ENCODE data around the gene CHRM4. TPM values are rescaled to one million over a fixed set of nuclear protein-coding genes. Genes with fewer than 3 reads are reported as not detected.
A peak's percentile ranks its signal among the peaks of the same experiment; 100 is the strongest.

CHRM4 gene
- total RNA-seq, 4 donors from 2014 or later: 0.22 TPM; not detected in 3

- Histone ChIP-seq H3K4me3 (replicated peaks in 1 of 3) (no peak overlapping the region), H3K27ac (no peak overlapping the region), H3K4me1 (peaks cover 6 to 21% of the 10 kb centered on the region in 2 donors), H3K27me3 (no peaks in the 10 kb centered on the region), H3K9me3 (no peaks in the 10 kb centered on the region), H3K36me3 (no peaks in the 10 kb centered on the region)
- no peak for TF ChIP-seq POLR2A (IDR thresholded peaks at IDR 0.05)
- TF ChIP-seq, protein P1, sequence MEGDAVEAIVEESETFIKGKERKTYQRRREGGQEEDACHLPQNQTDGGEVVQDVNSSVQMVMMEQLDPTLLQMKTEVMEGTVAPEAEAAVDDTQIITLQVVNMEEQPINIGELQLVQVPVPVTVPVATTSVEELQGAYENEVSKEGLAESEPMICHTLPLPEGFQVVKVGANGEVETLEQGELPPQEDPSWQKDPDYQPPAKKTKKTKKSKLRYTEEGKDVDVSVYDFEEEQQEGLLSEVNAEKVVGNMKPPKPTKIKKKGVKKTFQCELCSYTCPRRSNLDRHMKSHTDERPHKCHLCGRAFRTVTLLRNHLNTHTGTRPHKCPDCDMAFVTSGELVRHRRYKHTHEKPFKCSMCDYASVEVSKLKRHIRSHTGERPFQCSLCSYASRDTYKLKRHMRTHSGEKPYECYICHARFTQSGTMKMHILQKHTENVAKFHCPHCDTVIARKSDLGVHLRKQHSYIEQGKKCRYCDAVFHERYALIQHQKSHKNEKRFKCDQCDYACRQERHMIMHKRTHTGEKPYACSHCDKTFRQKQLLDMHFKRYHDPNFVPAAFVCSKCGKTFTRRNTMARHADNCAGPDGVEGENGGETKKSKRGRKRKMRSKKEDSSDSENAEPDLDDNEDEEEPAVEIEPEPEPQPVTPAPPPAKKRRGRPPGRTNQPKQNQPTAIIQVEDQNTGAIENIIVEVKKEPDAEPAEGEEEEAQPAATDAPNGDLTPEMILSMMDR (IDR thresholded peaks at IDR 0.05): peak; percentile 14 to 66 (median 35)
- no peak for DNase-seq
- WGBS, 2 donors: 72 to 84% methylated on average over 11 to 15 of the region's 33 CpGs
- intact Hi-C loops (cut with DNase I): no loop called here
Measured at GRCh38 chr11:46352063-46352841, 39.3 kb downstream of the CHRM4 start.

- no peak for DNase-seq
- 69 to 92% methylated on average over 3 to 5 of the region's 5 CpGs for WGBS, 2 donors
- H3K27ac ChIP-seq: no peak overlapping the region
- peaks cover 6 to 21% of the 10 kb centered on the region in 2 donors for H3K4me1 ChIP-seq
- H3K4me3 ChIP-seq (replicated peaks in 1 of 3): no peak overlapping the region
- TF ChIP-seq, protein P1 (IDR thresholded peaks at IDR 0.05): no peak
- no peak for TF ChIP-seq POLR2A (IDR thresholded peaks at IDR 0.05)
- intact Hi-C loops (cut with DNase I): no loop called here
- no peaks in the 10 kb centered on the region for H3K36me3 ChIP-seq
- no peaks in the 10 kb centered on the region for H3K9me3 ChIP-seq
- H3K27me3 ChIP-seq: no peaks in the 10 kb centered on the region
Measured at GRCh38 chr11:46351606-46352005, 40.0 kb downstream of the CHRM4 start.

GRCh38 chr11:46351148-46351547 is 40.4 kb downstream of the CHRM4 start:
- Histone ChIP-seq H3K9me3 (no peaks in the 10 kb centered on the region), H3K27ac (no peak overlapping the region), H3K4me1 (peaks cover 6 to 21% of the 10 kb centered on the region in 2 donors), H3K4me3 (replicated peaks in 1 of 3) (no peak overlapping the region), H3K36me3 (no peaks in the 10 kb centered on the region), H3K27me3 (no peaks in the 10 kb centered on the region)
- TF ChIP-seq, protein P1 (IDR thresholded peaks at IDR 0.05): no peak
- no peak for TF ChIP-seq POLR2A (IDR thresholded peaks at IDR 0.05)
- no peak for DNase-seq
- WGBS, 2 donors: 90 to 97% methylated on average over 5 to 8 of the region's 8 CpGs
- intact Hi-C loops (cut with DNase I): no loop called here

GRCh38 chr11:46350695-46351094 is 40.9 kb downstream of the CHRM4 start:
- 64 to 82% methylated on average over 3 of the region's 3 CpGs for WGBS, 2 donors
- no peak for DNase-seq
- Histone ChIP-seq H3K36me3 (no peaks in the 10 kb centered on the region), H3K4me1 (peaks cover 6 to 21% of the 10 kb centered on the region in 2 donors), H3K4me3 (replicated peaks in 1 of 3) (no peak overlapping the region), H3K27ac (no peak overlapping the region), H3K27me3 (no peaks in the 10 kb centered on the region), H3K9me3 (no peaks in the 10 kb centered on the region)
- no peak for TF ChIP-seq POLR2A (IDR thresholded peaks at IDR 0.05)
- TF ChIP-seq, protein P1 (IDR thresholded peaks at IDR 0.05): no peak
- intact Hi-C loops (cut with DNase I): no loop called here
